ENCODE measurements around the gene LTO1. TPM values are rescaled to one million over a fixed set of nuclear protein-coding genes. Genes with fewer than 3 reads are reported as not detected.
A peak's percentile ranks its signal among the peaks of the same experiment; 100 is the strongest.

Gene LTO1
- total and polyA plus RNA-seq, 2 of the 13 experiments (the other 11 are each of a cell fraction or from before 2014, with no cell fraction given): 11.8 to 15.0 TPM

DNA sequence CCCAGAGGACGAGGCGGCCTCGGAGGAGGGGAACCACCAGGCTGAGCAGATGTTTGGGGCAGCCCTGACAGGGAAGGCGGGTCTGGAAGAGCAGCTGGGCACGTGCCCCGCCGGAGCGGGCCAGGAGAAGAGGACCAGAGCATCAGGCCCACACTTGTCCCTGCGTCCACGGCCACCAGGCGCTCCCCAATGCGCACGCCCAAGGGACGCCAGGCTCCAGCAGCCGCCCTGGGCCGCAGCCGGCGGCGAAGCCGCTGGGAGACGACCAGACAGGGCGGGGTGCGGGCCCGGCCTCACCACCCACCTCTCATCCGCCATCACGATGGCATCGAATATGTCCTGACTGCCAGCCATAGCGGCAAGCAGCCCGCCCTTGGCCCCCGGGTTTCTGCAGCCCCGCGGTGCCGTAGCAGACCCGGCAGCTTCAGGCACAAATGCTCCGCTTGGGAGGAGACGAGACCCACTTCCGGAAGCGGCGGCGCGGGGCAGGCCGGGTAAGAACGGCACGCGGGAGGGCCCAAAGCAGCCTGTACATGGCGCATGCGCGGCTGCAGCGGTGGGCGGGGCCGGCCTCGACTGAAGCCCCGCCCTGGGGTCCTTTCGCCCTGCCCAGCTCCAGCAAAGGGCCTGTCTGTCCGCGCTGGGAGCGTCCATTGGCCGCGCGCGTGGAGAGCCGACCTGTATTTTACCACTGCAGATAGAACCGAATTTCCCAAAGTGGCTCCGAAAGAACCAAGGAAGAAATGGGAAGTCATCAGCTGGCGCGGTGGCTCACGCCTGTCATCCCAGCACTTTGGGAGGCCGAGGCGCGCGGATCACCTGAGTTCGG is at the start of gene LTO1 (continued):
- TF ChIP-seq, protein P1, sequence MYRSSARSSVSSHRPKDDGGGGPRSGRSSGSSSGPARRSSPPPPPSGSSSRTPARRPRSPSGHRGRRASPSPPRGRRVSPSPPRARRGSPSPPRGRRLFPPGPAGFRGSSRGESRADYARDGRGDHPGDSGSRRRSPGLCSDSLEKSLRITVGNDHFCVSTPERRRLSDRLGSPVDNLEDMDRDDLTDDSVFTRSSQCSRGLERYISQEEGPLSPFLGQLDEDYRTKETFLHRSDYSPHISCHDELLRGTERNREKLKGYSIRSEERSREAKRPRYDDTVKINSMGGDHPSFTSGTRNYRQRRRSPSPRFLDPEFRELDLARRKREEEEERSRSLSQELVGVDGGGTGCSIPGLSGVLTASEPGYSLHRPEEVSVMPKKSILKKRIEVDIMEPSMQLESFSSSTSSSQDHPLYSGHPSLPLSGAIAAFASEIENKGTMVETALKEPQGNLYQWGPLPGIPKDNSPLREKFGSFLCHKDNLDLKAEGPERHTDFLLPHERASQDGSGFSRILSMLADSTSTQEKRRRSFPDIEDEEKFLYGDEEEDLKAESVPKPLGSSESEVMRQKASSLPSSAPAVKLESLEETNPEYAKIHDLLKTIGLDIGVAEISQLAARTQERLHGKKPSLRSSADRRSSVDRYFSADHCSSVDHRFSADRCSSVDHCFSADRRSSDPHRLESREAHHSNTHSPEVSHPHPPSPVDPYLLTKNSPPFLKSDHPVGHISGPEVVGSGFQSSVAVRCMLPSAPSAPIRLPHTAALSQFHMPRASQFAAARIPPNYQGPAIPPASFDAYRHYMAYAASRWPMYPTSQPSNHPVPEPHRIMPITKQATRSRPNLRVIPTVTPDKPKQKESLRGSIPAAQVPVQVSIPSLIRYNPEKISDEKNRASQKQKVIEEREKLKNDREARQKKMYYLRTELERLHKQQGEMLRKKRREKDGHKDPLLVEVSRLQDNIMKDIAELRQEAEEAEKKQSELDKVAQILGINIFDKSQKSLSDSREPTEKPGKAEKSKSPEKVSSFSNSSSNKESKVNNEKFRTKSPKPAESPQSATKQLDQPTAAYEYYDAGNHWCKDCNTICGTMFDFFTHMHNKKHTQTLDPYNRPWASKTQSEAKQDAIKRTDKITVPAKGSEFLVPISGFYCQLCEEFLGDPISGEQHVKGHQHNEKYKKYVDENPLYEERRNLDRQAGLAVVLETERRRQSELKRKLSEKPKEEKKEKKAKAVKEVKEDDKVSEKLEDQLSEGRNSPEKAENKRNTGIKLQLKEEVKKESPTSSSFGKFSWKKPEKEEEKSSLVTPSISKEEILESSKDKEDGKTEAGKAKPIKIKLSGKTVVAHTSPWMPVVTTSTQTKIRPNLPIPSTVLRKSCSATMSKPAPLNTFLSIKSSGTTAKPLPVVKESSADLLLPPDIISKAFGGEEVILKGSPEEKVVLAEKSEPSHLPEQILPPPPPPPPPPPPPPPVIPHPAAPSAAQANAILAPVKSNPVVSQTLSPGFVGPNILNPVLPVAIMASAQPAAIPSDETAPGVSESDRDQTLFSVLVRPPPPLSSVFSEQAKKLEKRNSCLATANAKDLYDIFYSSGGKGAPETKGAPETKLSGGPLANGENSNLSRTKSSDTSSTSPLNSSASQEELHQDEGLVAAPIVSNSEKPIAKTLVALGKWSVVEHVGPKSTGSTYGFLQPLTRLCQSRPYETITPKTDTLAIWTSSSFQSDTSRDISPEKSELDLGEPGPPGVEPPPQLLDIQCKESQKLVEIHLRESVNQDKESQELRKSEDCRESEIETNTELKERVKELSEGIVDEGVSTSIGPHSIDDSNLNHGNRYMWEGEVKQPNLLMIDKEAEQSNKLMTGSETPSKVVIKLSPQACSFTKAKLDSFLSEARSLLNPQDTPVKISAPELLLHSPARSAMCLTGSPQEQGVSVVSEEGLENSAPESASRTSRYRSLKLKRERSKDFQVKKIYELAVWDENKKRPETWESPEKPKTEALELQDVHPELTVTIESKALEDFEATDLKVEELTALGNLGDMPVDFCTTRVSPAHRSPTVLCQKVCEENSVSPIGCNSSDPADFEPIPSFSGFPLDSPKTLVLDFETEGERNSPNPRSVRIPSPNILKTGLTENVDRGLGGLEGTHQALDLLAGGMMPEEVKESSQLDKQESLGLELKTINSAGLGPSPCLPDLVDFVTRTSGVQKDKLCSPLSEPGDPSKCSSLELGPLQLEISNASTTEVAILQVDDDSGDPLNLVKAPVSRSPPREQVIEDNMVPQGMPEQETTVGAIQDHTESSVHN (CRISPR knock-in tag; IDR thresholded peaks at IDR 0.05): peak; percentile 49; the same call in 1 of the 2 replicates
- no peak; the same call in 1 of the 2 replicates for TF ChIP-seq ZNF652 (CRISPR knock-in tag; IDR thresholded peaks at IDR 0.05; ENCODE audit: borderline replicate concordance, low read depth)
- TF ChIP-seq WIZ (CRISPR knock-in tag; IDR thresholded peaks at IDR 0.05): no peak; the same call in 1 of the 2 replicates
- TF ChIP-seq RBM22 (optimal IDR thresholded peaks at IDR 0.05; ENCODE audit: low read length): no peak
- TF ChIP-seq, protein P2, sequence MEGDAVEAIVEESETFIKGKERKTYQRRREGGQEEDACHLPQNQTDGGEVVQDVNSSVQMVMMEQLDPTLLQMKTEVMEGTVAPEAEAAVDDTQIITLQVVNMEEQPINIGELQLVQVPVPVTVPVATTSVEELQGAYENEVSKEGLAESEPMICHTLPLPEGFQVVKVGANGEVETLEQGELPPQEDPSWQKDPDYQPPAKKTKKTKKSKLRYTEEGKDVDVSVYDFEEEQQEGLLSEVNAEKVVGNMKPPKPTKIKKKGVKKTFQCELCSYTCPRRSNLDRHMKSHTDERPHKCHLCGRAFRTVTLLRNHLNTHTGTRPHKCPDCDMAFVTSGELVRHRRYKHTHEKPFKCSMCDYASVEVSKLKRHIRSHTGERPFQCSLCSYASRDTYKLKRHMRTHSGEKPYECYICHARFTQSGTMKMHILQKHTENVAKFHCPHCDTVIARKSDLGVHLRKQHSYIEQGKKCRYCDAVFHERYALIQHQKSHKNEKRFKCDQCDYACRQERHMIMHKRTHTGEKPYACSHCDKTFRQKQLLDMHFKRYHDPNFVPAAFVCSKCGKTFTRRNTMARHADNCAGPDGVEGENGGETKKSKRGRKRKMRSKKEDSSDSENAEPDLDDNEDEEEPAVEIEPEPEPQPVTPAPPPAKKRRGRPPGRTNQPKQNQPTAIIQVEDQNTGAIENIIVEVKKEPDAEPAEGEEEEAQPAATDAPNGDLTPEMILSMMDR (CRISPR knock-in tag; IDR thresholded peaks at IDR 0.05): no peak
- TF ChIP-seq, protein P3, sequence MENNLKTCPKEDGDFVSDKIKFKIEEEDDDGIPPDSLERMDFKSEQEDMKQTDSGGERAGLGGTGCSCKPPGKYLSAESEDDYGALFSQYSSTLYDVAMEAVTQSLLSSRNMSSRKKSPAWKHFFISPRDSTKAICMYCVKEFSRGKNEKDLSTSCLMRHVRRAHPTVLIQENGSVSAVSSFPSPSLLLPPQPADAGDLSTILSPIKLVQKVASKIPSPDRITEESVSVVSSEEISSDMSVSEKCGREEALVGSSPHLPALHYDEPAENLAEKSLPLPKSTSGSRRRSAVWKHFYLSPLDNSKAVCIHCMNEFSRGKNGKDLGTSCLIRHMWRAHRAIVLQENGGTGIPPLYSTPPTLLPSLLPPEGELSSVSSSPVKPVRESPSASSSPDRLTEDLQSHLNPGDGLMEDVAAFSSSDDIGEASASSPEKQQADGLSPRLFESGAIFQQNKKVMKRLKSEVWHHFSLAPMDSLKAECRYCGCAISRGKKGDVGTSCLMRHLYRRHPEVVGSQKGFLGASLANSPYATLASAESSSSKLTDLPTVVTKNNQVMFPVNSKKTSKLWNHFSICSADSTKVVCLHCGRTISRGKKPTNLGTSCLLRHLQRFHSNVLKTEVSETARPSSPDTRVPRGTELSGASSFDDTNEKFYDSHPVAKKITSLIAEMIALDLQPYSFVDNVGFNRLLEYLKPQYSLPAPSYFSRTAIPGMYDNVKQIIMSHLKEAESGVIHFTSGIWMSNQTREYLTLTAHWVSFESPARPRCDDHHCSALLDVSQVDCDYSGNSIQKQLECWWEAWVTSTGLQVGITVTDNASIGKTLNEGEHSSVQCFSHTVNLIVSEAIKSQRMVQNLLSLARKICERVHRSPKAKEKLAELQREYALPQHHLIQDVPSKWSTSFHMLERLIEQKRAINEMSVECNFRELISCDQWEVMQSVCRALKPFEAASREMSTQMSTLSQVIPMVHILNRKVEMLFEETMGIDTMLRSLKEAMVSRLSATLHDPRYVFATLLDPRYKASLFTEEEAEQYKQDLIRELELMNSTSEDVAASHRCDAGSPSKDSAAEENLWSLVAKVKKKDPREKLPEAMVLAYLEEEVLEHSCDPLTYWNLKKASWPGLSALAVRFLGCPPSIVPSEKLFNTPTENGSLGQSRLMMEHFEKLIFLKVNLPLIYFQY (CRISPR knock-in tag; IDR thresholded peaks at IDR 0.05; ENCODE audit: borderline replicate concordance): peak; percentile 73; the same call in 1 of the 2 replicates
- 0 out of 2 replicates have a peak, but pooled peaks have one; percentile 52 for TF ChIP-seq PCBP1 (IDR thresholded peaks at IDR 0.05; ENCODE audit: borderline replicate concordance, low read depth, low read length)
- no peak for TF ChIP-seq GFI1 (CRISPR knock-in tag; IDR thresholded peaks at IDR 0.05; ENCODE audit: borderline replicate concordance)
- TF ChIP-seq, protein P4, sequence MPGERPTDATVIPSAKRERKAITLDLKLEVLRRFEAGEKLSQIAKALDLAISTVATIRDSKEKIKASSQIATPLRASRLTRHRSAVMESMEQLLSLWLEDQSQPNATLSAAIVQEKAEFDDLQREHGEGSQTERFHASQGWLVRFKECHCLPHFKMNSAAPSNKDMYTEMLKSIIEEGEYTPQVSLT (CRISPR knock-in tag; IDR thresholded peaks at IDR 0.05; ENCODE audit: borderline replicate concordance, low read depth): no peak
- TF ChIP-seq, protein P5, sequence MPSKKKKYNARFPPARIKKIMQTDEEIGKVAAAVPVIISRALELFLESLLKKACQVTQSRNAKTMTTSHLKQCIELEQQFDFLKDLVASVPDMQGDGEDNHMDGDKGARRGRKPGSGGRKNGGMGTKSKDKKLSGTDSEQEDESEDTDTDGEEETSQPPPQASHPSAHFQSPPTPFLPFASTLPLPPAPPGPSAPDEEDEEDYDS (CRISPR knock-in tag; IDR thresholded peaks at IDR 0.05): peak; percentile 69

All from HepG2 (cell line).